Femur (tissue), 1 donor: ENCODE results near the gene SNRNP35.
"Not testable (repeated sequence)": the region's sequence is repeated elsewhere in the genome, so short reads cannot be mapped to it uniquely, and the experiment has no call there.

Experiments used
- DNase-seq: peaks from one replicate; pipeline ENCODE4 v3.0.0-alpha.2; 2017

Gene SNRNP35

DNA sequence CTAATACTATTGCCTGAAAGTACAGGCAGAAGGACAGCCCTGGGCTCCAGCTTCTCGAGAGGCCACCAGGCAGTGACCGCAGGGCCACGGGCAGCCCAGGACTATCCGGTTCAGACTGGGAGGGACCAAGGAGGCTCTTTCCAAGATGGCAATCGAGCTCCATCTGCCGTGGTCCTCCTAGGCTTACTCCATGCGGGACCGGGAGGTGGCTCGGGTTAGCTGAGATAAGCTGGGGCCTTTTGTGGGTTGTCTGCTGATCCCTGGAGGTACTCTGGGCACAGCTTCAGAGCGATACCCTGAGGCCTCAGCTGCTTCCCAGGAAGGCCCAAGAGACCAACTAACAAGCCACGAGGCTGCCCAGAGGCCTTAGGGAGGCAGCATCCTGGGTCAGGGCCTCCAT is 33.1 kb downstream of the SNRNP35 start:
- DNase-seq = no peak

DNA sequence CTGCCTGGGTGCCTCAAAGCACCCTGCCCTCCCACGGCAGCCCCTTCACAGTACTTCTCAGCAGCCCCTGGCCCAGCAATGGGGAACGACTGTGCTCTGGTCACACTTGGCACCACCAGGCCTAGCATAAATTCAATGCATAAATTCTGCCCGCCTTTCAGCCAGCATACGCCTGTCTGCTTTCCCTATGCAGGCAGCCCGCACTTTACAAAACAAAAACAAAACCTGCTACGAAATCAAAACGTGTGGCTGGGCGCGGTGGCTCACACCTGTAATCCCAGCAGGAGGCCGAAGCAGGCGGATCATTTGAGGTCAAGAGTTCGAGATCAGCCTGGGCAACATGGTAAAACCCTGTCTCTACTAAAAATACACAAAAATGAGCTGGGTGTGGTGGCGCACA is 33.5 kb downstream of the SNRNP35 start:
- DNase-seq = no peak

DNA sequence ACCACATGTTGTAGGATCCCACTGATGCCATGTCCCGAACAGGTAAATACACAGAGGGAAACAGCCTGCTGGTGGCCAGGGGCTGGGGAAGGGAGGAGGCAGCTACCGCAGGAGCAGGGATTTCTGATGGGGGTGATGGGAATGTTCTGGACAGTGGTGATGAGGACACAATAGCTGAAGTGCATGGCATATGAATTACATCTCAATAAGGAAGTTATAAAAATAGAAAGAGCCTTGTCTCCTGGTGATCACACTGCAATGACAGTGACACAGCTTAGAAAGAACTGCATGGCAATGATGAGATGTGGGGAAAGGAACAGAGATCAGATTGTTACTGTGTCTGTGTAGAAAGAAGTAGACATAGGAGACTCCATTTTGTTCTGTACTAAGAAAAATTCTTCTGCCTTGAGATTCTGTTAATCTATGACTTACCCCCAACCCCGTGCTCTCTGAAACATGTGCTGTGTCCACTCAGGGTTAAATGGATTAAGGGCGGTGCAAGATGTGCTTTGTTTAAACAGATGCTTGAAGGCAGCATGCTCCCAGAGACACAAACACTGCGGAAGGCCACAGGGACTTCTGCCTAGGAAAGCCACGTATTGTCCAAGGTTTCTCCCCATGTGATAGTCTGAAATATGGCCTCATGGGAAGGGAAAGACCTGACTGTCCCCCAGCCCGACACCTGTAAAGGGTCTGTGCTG is 34.5 kb downstream of the SNRNP35 start:
- not testable (repeated sequence) for DNase-seq

DNA sequence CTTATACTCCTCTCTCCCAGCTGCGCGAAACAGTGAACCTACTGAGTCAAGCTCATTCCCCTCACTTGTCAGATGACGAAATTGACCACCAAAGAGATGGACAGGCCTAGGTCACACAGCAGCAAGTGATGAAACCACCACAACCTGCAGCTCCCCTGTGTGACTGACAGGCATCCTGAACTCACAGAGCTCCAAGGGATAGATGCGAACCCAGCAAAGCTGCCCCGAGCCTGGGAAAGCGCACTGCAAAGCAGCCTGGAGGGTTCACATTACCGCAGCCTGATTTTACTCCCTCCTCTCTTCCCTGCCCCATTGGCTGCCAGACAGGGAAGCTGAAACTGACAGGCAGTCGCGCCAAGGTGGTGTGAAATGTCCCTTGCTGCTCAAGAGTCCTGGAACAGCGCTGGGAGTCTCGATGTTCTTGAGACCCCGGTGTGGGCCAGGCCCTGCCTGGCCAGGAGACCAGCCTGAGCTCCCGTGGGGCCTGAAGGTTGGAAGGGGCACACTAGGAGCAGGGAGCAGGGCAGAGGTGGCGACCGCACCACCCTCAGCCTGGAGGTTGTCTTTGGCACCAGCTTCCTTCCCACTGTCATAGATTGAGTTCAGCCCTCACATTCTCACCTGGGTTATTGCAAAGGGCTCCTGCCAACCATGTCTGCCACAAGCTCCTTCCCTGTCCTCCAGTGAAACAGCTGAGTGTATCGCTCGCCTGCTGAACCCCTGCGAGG is 36.3 kb downstream of the SNRNP35 start:
- DNase-seq = no peak

DNA sequence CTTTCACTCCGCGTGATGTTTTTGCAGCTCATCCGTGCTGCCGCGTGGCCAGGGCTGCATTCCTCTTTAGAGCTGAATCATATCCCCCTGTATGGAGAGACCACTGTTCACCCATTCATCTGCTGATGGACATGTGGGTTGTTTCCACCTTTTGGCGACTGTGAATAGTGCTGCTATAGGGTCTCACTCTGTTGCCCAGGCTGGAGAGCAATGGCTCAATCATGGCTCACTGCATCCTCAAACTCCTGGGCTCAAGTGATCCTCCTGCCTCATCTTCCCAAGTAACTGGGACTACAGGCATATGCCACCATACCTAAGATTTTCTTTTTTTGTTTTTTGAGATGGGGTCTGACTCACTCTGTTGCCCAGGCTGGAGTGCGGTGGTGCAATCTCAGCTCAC is 39.1 kb downstream of the SNRNP35 start:
- DNase-seq = no peak

DNA sequence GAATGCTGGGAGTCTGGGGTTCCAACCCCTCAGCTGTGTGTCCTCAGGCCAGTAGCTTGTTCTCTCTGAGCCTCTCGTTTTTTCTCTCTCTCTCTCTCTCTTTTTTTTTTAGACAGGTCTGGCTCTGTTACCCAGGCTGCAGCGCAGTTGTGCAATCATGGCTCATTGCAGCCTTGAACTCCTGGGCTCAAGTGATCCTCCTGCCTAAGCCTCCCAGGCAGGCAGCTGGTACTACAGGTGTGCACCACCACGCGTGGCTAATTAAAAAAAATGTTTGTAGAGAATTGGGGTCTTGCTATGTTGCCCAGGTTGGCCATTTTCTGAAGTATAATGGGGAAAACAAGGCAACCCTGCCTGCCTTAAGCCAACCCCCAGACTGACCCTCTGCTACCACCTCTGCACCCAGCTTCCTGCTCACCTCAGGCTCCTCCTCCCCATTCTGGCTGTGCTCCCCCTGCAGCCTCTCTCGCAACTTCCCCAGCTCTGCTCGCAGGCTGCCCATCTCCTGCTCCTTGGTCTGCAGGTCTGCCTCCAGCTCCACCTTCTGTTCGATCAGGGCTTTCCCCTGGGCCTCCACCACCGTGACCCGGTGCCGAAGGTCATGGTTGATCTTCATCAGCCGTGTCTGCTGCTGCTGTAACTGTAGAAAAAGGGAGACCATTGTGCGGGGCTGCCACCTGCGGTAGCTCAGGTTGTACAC is 40.3 kb downstream of the SNRNP35 start:
- no peak for DNase-seq

DNA sequence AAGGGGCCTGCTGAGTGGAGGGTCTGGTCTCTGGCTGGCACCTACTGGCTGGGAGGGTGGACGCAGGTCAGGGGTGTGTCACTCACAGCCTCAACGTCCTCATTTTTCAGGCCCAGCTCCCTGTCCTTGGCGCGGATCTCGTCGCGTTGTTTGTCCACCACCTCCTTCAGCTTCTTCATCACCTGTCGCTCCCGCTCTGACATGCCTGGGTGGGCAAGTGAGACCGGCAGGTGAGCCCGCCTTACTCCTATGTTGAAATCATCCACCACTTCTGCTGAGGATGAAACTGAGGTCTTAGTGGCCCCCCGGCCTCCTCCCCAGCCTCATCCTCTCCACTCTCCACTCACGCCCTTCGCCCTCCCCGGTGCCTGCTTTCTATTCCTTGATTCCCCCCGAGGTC is 41.4 kb downstream of the SNRNP35 start:
- DNase-seq = no peak

DNA sequence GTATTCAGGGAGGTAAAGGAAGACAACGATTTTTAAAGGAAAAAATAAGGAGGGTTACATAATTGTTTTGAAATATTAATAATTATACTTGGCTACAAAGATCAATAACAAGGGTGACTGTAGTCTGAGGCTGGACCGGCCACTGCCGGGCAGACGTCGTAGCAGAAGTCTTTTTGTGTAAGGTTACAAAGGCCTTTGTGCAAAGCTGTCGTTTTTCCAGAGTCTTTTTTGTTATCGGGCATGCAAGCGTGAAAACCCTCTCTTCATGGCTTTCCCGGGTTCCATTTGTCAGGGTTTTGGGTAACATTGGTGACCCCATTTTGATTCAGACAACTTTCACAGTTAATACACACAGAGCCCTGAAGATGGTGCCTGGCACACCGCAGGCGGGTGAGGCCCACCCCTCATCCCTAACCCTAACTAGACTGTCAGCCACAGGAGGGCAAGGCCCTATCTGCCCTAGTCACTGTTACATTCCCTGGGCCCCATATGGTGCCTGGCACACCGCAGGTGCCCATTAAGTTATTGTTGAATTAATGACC is 44.3 kb downstream of the SNRNP35 start:
- no peak for DNase-seq

DNA sequence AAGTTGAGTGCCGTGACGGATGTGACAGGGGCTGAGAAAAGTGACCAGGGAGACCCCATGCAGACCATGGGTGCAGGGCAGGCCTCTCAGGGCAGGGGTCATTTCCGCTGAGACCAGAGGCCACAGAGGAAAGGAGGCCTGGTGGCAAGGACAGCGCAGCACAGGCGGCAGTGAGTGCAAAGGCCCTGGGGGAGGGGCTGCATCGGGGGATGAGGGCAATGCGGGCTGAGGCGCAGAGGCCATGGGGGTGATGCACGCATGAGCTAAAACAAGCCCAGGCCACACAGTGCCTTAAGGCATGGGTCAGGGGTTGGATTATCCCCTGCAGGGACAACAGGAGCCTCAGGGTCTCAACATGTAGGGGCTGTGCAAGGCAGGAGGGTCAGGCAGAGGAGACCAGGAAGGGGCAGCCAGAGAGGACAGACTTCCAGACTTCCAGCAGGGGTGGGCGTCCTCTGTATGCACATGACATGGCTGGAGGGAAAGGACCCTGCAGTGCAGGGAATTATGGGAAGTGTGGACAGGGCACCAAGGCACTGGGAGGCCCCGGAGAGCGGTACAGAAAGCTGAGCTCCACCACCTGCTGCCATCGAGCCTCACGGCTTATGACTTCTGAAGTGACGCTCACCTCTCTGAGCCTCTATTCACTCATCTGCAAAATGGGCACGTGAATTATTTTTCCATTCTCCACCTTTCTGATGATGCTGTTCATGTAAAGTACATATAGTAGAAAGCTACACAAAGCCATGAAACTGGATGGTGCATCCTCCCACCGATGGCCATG is 48.3 kb downstream of the SNRNP35 start:
- DNase-seq = no peak

DNA sequence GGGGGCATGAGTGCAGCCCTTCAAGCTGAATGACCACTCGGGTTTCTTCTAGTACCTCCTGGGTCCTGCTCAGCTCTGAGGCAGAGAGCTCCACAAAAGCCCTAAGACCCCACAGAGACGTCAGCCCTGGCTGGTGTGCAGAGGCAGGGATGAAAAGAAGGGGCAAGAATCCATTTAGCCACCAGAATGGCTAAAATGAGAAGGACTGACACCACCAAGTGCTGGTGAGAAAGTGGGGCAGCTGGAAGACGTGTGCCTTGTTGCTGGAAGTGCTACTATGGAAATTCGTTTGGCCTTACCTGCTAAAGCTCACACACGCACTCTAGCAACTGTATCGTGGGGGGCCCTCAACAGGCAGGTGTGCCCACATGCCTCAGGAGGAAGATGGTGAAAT is 48.9 kb downstream of the SNRNP35 start:
- DNase-seq = no peak

DNA sequence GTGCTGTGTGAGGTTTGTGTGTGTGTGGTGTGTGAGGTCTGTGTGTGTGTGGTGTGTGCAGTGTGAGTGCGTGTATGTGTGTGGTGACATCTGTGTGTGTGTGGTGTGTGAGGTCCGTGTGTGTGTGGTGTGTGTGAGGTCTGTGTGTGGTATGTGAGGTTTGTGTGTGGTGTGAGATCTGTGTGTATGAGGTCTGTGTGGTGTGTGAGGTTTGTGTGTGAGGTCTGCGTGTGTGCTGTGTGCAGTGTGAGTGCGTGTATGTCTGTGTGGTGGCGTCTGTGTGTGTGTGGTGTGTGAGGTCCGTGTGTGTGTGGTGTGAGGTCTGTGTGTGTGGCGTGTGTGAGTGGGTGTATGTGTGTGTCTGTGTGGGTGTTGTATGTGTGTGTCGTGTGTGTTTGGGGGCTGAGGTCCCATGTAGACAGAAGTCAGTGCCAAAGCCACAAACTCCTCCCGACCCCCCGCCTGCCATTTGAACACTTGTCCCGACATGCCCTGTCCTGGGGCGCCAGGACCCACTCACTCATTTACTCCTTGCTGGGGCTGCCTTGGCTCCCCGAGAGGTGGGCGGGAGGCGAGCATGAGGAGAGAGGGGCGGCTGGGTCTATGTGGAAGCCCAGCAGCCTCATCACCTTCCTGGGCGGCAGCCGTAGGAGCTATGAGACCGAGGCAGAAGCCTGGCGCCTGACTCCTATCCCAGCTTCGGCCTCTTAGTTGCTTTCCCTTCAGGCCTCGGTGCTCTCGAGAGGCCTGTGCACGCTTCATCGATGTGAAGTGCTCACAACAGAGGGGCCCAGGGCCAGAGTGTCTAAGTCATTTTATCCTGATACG is 55.1 kb downstream of the SNRNP35 start:
- DNase-seq = no peak

DNA sequence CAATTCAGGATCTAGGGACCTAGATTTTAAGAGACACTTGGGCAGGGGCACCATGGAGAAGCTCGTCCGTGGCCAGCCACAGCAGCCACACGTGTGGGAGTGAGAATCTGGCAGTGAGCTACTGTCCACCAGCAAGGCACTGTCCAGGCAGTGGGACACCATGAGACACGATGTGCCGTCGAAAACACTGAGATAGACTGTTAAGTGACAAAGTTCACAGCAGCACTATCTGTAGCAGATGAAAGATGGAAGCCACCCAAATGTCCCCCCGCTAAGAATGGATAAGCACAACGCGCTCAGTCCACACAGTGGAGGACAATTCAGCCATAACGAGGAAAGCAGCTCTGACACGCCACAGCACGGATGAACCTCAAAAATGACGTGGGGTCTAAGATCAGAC is 55.9 kb downstream of the SNRNP35 start:
- DNase-seq = no peak

DNA sequence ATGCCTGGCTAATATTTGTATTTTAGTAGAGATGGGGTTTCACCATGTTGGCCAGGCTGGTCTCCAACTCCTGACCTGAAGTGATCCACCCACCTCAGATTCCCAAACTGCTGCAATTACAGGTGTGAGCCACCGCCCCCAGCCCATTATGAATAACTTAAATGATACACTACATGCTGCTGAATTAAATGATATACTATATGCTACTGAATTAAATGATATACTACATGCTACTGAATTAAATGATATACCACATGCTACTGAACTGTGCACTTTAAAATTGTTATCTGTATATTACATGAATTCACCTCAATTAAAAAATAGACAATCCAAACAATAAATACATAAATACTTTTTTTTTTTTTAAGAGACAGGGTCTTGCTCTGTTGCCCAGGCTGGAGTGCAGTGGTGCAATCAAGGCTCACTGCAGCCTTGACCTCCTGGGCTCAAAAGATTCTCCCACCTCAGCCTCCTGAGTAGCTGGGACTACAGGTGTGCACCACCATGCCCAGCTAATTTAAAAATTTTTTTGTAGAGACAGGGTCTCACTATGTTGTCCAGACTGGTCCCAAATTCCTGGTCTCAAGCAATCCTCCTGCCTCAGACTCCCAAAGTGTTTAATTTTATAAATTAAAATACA is 56.8 kb downstream of the SNRNP35 start:
- not testable (repeated sequence) for DNase-seq

DNA sequence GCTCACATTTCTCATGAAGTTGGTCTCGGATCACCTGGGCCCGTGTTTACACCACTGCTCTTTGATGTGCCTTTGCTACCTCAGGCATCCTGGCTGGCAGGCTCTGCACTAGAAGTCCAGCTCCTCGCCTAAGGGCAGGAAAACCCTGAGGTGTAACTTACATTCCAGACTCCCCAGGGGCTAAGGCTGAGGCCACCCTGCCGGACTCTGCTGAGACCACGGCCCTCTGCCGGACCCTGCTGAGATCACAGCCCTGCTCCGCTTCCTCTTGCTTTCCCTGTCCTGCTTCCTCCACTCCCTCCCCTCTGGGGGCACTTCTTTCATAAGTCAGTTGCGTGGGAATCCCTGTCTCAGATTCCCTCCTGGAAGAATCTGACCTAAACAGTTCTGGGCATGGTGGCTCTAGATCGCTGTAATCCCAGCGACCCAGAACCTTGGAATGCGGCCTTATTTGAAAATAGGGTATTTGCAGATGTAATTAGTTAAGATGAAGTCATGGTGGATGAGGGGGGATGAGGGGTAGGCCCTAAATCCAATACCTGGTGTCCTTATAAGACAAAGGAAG is 58.4 kb downstream of the SNRNP35 start:
- no peak for DNase-seq
